Activated CD4-positive, alpha-beta memory T cell treated with anti-CD3 and anti-CD28 coated beads, Interleukin-2, amount 10 ng/mL, durations not matched to agents 7 days and 5 days (primary cell): ENCODE measurements around the gene SWSAP1. TPM values are rescaled to one million over a fixed set of nuclear protein-coding genes. Genes with fewer than 3 reads are reported as not detected.
"Not testable (repeated sequence)": the region's sequence is repeated elsewhere in the genome, so short reads cannot be mapped to it uniquely, and the experiment has no call there.

Experiments
- CTCF ChIA-PET: fragments of 350-600 bp; sonication (Branson Sonifier 250); formaldehyde crosslinking; loops from one replicate; lab custom pipeline; 2021; ENCODE audit warnings: antibody characterized with exemption, inconsistent platforms; lab: Charles Lee
- POLR2A ChIA-PET: fragments of 350-600 bp; sonication (Branson Sonifier 250); formaldehyde crosslinking; loops from one replicate; lab custom pipeline; 2021; ENCODE audit warnings: antibody characterized with exemption; lab: Charles Lee
- DNase-seq: peaks from one replicate; pipeline ENCODE4 v3.0.0-alpha.2; 2020
- H3K27ac Mint-ChIP-seq: one replicate; pipeline ENCODE4 v1.8.0; 2021; ENCODE audit warnings: mild to moderate bottlenecking, mixed read lengths
- H3K27me3 Mint-ChIP-seq: one replicate; pipeline ENCODE4 v1.8.0; 2021; ENCODE audit warnings: mixed read lengths
- H3K36me3 Mint-ChIP-seq: one replicate; pipeline ENCODE4 v1.8.0; 2021; ENCODE audit warnings: low read depth, mixed read lengths
- H3K4me1 Mint-ChIP-seq: one replicate; pipeline ENCODE4 v1.8.0; 2021; ENCODE audit warnings: mixed read lengths
- H3K4me3 Mint-ChIP-seq: one replicate; pipeline ENCODE4 v1.8.0; 2021; ENCODE audit warnings: mild to moderate bottlenecking, mixed read lengths
- H3K9me3 Mint-ChIP-seq: one replicate; pipeline ENCODE4 v1.8.0; 2021; ENCODE audit warnings: mixed read lengths
- total RNA-seq, 2 experiments: library from RNA; stranded (reverse); gene quantifications; one replicate each; pipeline ENCODE4 v1.2.3, GENCODE V29; 2021

SWSAP1 gene
- total RNA-seq, 2 experiments from 2014 or later, result 2.6 to 2.9 TPM

DNA sequence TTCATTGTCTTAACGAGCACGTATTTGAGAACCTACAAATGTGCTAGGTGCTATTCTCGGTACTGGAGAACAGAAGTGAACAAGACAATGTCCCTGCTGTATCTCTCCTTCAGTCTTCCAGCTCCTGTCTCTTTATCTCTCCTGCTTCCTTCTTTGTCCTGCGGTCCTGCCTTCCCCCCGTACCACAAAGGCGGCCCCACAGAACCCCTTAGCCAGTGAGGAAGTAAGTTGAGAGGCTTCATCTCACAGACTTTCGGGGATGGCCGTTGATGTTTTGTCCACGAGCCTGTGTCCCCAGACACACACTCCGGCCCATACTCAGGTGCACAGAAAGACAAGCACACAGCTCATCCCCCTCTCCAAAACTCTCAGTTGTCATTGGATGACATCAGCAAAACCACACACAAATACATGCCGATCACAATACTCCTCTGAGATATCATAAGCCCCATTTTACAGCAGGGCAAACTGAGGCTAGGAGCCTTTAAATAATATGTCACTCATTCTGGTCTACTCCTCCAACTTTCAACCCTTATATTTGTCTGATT lies 507 bp upstream of the SWSAP1 start:
- Mint-ChIP-seq H3K36me3 (peaks cover 26% of the 10 kb centered on the region), H3K4me1 (peaks cover 28% of the 10 kb centered on the region), H3K4me3 (no peak overlapping the region), H3K27me3 (no peaks in the 10 kb centered on the region), H3K27ac (no peak overlapping the region), H3K9me3 (no peaks in the 10 kb centered on the region)
- CTCF ChIA-PET, result interaction anchor here (0.5 to 1.9 kb wide), 8 partner anchors 61 to 729 kb away, joined by 3 to 10 read pairs (median 4); partner anchors contain the start of genes ELOF1, ODAD3 and PRKCSH
- no peak for DNase-seq
- POLR2A ChIA-PET, result interaction anchor here (0.5 to 3.0 kb wide), 12 partner anchors 10 to 410 kb away, joined by 3 to 15 read pairs (median 5); partner anchors contain the start of genes CCDC159, EPOR, LDLR and PRKCSH

DNA sequence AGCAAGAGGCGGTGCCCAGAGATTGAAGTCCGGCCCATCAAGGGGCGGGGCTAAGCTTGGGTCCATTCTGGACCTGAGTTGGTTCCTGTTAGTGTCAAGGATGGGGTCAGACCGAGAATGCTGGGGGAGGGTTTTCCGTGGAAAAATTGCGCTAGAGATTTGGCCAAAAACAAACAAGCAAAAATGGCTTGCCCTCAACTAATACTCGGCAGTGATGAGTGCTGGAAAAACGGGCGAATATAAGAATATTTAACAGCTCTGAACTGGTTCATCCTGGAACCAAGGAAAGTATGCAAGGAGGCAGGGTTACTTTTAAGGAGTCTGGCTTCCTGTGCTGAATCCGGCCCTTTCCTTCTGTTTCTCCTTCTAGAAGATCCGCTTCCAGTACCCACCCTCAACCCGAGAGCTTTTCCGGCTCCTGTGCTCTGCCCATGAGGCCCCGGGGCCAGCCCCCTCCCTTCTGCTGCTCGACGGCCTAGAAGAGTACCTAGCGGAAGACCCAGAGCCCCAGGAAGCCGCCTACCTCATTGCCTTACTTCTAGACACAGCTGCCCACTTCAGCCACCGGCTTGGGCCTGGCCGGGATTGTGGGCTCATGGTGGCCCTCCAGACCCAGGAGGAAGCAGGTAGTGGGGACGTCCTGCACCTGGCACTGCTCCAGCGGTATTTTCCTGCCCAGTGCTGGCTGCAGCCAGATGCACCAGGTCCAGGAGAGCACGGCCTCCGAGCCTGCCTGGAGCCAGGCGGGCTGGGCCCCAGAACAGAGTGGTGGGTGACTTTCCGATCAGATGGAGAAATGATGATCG lies 880 bp downstream of the SWSAP1 start:
- Mint-ChIP-seq H3K27me3 (no peaks in the 10 kb centered on the region), H3K4me3 (no peak overlapping the region), H3K27ac (no peak overlapping the region), H3K4me1 (peaks cover 36% of the 10 kb centered on the region), H3K36me3 (peaks cover 31% of the 10 kb centered on the region), H3K9me3 (no peaks in the 10 kb centered on the region)
- ChIA-PET CTCF (interaction anchor here (0.8 to 2.2 kb wide), 13 partner anchors 8 to 184 kb away, joined by 3 to 13 read pairs (median 4); partner anchors contain the start of genes CCDC159, ECSIT, ELOF1 and EPOR), POLR2A (interaction anchor here (0.6 to 3.0 kb wide), 25 partner anchors 9 to 1235 kb away, joined by 3 to 15 read pairs (median 4); partner anchors contain the start of genes CCDC159, ECSIT, ELOF1 and EPOR)
- DNase-seq, result peak; percentile 87

DNA sequence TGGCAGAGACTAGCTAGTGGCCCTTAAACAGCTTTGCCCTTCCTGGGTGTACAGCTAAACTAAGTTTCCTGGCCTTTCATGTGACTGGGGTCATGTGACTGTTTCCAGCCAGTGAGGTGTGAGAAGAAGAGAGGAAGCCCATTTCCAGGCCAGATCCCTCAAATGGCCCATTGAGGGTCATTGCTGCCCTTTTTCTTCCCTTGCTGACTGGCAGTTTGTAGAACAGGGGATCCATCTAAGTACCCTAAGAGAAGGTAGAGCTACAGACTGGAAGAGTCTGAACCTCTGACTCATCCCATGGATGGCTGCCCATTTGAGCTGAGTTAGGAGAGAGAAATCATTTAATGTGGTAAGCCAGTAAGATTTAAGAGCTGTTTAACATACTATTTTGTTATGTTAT lies 2.8 kb downstream of the SWSAP1 start:
- CTCF ChIA-PET, result interaction anchor here (0.7 to 2.6 kb wide), 11 partner anchors 8 to 152 kb away, joined by 3 to 13 read pairs (median 4); partner anchors contain the start of genes ECSIT, ODAD3, PRKCSH and RAB3D
- Mint-ChIP-seq H3K27ac (peak overlapping the region; percentile 90), H3K9me3 (no peaks in the 10 kb centered on the region), H3K36me3 (peaks cover 31% of the 10 kb centered on the region), H3K4me3 (peak overlapping the region; percentile 40), H3K27me3 (peaks cover 3% of the 10 kb centered on the region), H3K4me1 (peaks cover 48% of the 10 kb centered on the region)
- peak; percentile 51 for DNase-seq
- POLR2A ChIA-PET, result interaction anchor here (0.6 to 1.7 kb wide), 4 partner anchors 31 to 1305 kb away, joined by 3 to 5 read pairs (median 3); partner anchors contain the start of genes CCDC159 and TMEM205

DNA sequence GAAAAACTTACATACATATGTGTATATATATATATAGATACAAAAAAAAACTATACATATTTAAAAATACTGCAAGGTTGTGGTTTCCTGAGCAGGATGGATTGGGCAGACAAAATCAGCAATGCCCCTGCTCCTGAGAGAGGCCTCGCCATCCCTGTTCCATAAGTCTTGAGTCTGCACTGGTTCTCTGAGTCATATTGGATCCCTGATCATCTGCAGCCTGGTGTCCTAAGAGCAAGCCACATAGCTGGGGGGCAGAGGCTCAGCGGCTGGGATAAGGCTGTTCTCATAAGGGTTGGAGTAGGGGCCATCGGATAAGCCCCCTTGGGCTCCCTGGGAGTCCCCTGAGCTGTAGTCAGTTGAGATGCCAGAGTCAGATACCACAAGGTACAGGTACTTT lies 3.3 kb downstream of the SWSAP1 start:
- Mint-ChIP-seq H3K4me3 (no peak overlapping the region), H3K27me3 (peaks cover 5% of the 10 kb centered on the region), H3K9me3 (no peaks in the 10 kb centered on the region), H3K4me1 (peaks cover 50% of the 10 kb centered on the region), H3K27ac (peak overlapping the region; percentile 54), H3K36me3 (peaks cover 31% of the 10 kb centered on the region)
- CTCF ChIA-PET, result interaction anchor here (0.9 to 2.6 kb wide), 8 partner anchors 9 to 151 kb away, joined by 3 to 13 read pairs (median 4); partner anchors contain the start of genes ECSIT, ODAD3, PRKCSH and RAB3D
- POLR2A ChIA-PET, result interaction anchor here (0.9 kb wide), 1 partner anchor 62 kb away, joined by 3 read pairs; no protein-coding TSS in a partner anchor
- no peak for DNase-seq

DNA sequence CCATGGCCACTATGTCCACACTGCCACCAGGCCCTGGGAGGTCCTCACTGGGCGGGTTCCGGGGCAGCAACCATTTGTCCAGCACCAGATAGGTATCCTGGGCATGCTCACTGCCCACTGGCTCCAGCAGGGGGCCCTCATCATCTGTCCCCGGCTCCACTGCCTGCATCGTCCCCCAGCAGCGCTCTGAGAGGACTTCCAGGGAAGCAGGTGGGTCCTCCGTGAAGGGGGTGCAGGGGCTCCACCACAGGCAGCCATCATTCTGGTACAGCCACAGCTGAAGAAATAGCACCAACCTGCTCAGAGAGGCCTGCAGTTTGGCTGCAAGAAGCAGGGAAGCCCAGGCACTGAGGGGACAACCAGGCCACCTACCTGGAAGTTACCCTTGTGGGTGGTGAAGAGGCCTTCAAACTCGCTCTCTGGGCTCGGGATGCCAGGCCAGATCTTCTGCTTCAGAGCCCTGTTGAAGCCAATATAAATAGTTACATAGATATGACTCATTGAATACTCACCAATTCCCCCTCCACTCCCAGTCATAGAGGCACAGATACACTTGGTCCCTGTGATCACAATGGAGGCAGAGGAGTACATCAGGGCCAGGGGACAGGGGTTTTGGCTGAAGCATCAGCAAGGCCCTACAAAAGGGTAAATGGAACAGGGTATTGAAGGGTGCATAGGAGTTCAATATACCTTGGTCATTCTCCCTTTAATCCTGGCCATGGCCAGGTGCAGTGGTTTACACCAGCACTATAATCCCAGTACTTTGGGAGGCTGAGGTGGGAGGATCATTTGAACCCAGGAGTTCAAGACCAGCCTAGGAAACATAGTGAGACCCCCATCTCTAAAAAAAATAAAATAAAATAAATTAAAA lies 4.1 kb downstream of the SWSAP1 start:
- Mint-ChIP-seq H3K36me3 (peaks cover 31% of the 10 kb centered on the region), H3K27me3 (peaks cover 9% of the 10 kb centered on the region), H3K9me3 (no peaks in the 10 kb centered on the region), H3K4me1 (peaks cover 53% of the 10 kb centered on the region), H3K27ac (peak overlapping the region; percentile 36), H3K4me3 (no peak overlapping the region)
- DNase-seq, result no peak
- ChIA-PET POLR2A (no interaction called here), CTCF (interaction anchor here (1.1 to 2.6 kb wide), 4 partner anchors 9 to 57 kb away, joined by 4 to 11 read pairs (median 4); partner anchors contain the start of genes ODAD3, PRKCSH and RAB3D)

DNA sequence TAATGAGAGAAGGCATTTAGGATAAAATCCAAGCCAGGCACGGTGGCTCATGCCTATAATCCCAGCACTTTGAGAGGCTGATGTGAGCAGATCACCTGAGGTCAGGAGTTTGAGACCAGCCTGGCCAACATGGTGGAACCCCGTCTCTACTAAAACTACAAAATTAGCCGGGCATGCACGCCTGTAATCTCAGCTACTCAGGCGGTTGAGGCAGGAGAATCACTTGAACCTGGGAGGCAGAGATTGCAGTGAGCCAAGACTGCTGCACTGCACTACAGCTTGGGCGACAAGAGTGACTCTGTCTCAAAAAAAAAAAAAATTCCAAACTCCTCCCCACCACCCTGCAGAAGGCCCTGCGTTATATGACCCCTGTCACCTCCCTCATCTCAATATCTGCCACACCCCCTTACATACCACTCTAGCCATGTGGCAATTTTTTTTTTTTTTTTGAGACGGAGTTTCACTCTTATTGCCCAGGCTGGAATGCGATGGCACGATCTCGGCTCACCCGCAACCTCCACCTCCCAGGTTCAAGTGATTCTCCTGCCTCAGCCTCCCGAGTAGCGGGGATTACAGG lies 4.9 kb downstream of the SWSAP1 start:
- H3K27me3 Mint-ChIP-seq, result peaks cover 12% of the 10 kb centered on the region
- ChIA-PET CTCF (interaction anchor here (0.6 to 4.5 kb wide), 2 partner anchors 103 to 220 kb away, joined by 4 to 45 read pairs; no protein-coding TSS in a partner anchor), POLR2A (interaction anchor here (1.7 to 2.7 kb wide), 3 partner anchors 34 to 103 kb away, joined by 4 to 25 read pairs (median 16); partner anchors contain the start of genes CCDC159 and TMEM205)
- peaks cover 53% of the 10 kb centered on the region for H3K4me1 Mint-ChIP-seq
- H3K4me3 Mint-ChIP-seq, DNase-seq, H3K9me3 Mint-ChIP-seq: not testable (repeated sequence)
- H3K36me3 Mint-ChIP-seq, result peaks cover 31% of the 10 kb centered on the region
- H3K27ac Mint-ChIP-seq, result peak overlapping the region; percentile 99

DNA sequence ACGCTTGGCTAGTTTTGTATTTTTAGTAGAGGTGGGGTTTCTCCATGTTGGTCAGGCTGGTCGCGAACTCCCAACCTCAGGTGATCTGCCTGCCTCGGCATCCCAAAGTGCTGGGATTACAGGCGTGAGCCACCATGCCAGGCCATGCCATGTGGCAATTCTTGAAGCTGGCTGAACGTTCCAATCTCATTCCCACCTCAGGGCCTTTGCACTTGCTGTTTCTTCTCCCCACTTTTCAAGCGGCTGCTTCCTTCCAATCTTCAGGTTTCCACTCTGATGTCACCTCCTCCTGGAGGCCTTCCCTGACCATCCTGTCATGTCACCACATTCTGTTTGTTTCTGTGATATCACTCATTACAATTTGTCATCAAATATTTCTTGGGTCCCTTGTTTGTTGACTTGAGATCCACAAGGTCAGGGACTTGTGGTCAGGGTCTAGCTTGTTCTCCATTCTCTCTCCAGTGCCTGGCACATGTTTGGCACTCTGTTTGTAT lies 5.4 kb downstream of the SWSAP1 start:
- peaks cover 31% of the 10 kb centered on the region for H3K36me3 Mint-ChIP-seq
- no peaks in the 10 kb centered on the region for H3K9me3 Mint-ChIP-seq
- peaks cover 53% of the 10 kb centered on the region for H3K4me1 Mint-ChIP-seq
- H3K27me3 Mint-ChIP-seq, result peaks cover 16% of the 10 kb centered on the region
- ChIA-PET CTCF (interaction anchor here (0.6 to 4.5 kb wide), 7 partner anchors 10 to 221 kb away, joined by 4 to 45 read pairs (median 18); partner anchors contain the start of genes ODAD3 and PRKCSH), POLR2A (interaction anchor here (1.7 to 2.7 kb wide), 5 partner anchors 11 to 224 kb away, joined by 4 to 25 read pairs (median 16); partner anchors contain the start of genes CCDC159, SPC24 and TMEM205)
- H3K27ac Mint-ChIP-seq, result peak overlapping the region; percentile 99
- no peak for DNase-seq
- peak overlapping the region; percentile 84 for H3K4me3 Mint-ChIP-seq

DNA sequence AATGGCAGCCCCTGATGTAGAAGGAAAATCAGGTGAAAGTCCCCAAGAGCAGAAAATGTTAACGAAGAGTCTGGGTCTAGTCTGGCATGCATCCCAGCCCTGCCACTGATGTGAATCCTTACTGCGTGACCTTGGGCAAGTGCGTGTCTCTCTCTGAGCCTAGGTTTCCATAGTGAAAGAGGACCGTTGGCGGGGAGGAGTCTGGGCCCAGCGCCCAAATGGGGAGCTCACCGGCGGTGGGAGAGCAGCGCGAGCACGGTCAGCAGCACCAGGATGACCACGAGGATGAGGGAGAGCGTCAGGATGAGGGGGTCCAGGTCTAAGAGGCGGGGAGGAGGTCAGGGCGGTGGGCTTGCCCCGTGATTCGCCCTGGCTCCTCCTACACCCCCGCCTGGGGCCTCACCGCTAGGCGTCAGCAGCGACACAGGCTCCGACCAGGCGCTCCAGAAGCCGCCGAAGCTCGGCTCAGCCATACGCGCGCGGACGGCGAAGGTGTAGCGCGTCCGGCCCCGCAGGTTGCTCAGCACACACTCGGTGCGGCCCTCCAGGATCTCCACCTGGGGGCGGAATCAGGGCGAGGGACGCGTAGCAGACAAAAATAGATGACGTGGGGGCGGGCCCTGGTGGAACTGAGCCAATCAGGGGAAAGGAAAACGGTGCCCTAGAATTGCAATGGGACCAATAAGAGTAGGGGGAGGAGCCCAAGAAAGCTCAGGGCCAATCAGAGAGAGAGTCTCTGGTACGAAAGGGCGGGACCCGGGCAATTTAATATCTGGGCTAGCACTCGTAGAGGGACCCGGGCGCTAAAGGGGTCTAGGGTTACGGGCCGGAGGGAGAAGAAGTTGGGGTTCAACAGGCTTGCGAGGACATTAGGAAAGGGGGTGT lies 6.4 kb downstream of the SWSAP1 start:
- ChIA-PET CTCF (interaction anchor here (0.6 to 4.5 kb wide), 40 partner anchors 11 to 1388 kb away, joined by 3 to 45 read pairs (median 5); partner anchors contain the start of genes CCDC159, ECSIT, ELOF1 and ODAD3), POLR2A (interaction anchor here (0.8 to 2.7 kb wide), 21 partner anchors 12 to 513 kb away, joined by 3 to 25 read pairs (median 5); partner anchors contain the start of genes CCDC159, ECSIT, LDLR and ODAD3)
- H3K36me3 Mint-ChIP-seq, result peaks cover 27% of the 10 kb centered on the region
- peaks cover 16% of the 10 kb centered on the region for H3K27me3 Mint-ChIP-seq
- peak; percentile 98 for DNase-seq
- no peaks in the 10 kb centered on the region for H3K9me3 Mint-ChIP-seq
- H3K4me1 Mint-ChIP-seq, result peaks cover 48% of the 10 kb centered on the region
- peak overlapping the region; percentile 99 for H3K27ac Mint-ChIP-seq
- H3K4me3 Mint-ChIP-seq, result peak overlapping the region; percentile 84

DNA sequence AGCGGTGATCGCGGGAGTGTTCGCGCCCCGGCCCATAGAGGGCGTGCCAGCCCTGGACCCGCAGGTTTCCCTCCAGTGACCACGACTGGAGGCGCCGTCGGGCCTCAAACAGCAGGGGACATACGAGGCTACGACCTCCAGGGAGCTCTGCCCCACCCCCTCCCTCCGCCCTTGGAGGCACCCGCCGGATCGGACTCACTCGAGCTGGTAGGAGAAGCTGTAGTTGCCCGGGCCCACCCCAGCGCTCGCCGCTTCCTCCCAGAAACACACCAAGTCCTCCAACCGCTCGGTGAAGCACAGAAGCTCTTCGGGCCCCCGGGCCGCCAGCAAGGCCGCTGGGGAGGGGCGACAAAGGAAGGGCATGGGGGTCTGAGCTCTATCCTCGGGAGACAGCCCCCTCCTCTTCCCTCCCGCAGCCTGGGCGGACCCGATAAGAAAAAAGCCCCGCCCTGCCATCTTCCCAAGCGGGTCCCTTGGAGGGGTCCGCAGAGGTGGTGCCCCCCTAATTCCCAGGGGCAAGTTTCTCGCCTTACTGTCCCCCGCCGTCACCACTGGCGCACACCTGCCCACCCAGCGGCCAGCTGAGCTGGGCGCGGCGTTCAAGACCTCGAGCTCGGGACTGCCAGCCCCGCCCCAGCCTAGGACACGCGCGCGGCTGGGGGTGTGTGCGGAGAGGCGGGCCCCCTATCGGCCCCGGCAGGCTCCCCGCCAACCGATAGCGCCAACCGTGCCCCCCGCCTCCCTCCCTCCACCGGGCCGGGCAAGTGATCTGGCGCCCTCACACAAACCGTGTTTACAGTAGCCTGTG lies 8.6 kb downstream of the SWSAP1 start:
- Mint-ChIP-seq H3K27ac (no peak overlapping the region), H3K4me1 (peaks cover 38% of the 10 kb centered on the region), H3K27me3 (peaks cover 16% of the 10 kb centered on the region), H3K9me3 (no peaks in the 10 kb centered on the region), H3K36me3 (peaks cover 13% of the 10 kb centered on the region), H3K4me3 (peak overlapping the region; percentile 56)
- peak; percentile 54 for DNase-seq
- ChIA-PET CTCF (interaction anchor here (0.7 to 4.5 kb wide), 10 partner anchors 8 to 1521 kb away, joined by 3 to 45 read pairs (median 6); partner anchors contain the start of genes ODAD3, PRKCSH, RAB3D and SWSAP1), POLR2A (interaction anchor here (0.8 to 2.7 kb wide), 4 partner anchors 8 to 154 kb away, joined by 3 to 11 read pairs (median 4); partner anchors contain the start of genes CCDC159, ODAD3, SWSAP1 and TMEM205)
